ENCODE measurements around the gene ALDH3A1. TPM values are rescaled to one million over a fixed set of nuclear protein-coding genes. Genes with fewer than 3 reads are reported as not detected.

Gene ALDH3A1
- total and polyA plus RNA-seq, 2 experiments from 2014 or later: 0.17 to 0.21 TPM

DNA sequence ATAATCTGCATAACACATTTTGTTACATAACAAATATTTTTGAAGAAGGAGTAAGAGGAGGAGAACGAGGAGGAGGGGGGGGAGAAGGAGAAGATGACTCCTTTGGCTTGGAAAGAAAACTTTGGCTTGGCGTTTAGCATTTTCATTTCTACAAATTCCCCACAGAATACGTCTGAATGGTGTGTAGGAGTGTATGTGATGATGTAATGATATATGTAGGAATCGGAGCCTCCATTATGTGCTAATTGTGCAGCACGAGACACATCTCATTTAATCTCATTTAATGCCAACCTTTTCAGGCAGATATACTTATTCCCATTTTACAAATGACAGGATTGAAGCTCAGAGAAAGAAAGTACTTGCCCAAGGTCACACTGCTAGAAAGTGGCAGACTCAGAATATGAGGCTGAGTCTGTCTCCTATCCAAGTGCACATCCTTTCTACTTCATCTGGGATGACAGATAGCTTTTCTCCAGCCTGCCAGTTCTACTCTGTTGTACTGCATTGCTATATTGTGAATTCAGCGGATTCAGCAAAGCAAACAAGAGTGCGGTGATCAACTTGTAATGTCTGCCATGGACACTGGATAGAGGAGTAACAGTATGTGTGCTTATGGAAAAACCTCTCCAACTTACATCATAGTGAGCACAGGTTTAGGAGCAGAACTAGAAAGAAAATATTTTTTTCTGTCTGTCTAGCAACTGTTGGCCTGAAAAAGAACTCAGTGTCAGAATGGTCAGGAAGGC, 21.3 kb downstream of the ALDH3A1 start:
- Mint-ChIP-seq H3K27ac (no peak overlapping the region), H3K27me3 (ENCODE audit: insufficient read depth, low read depth, poor library complexity) (peaks cover 1% of the 10 kb centered on the region), H3K9me3 (no peaks in the 10 kb centered on the region), H3K4me1 (no peaks in the 10 kb centered on the region), H3K4me3 (no peak overlapping the region), H3K36me3 (ENCODE audit: low read depth) (no peaks in the 10 kb centered on the region; the same call in 2 of the 3 replicates)
- no peak overlapping the region for H3K4me2 ChIP-seq
- TF ChIP-seq POLR2AphosphoS5 (IDR thresholded peaks at IDR 0.05; ENCODE audit: low read depth): no peak
- no peak for TF ChIP-seq NANOG (IDR thresholded peaks at IDR 0.05; ENCODE audit: borderline replicate concordance)
- TF ChIP-seq ZNF331 (CRISPR knock-in tag; IDR thresholded peaks at IDR 0.05; ENCODE audit: low read depth): no peak
- TF ChIP-seq, protein P1, sequence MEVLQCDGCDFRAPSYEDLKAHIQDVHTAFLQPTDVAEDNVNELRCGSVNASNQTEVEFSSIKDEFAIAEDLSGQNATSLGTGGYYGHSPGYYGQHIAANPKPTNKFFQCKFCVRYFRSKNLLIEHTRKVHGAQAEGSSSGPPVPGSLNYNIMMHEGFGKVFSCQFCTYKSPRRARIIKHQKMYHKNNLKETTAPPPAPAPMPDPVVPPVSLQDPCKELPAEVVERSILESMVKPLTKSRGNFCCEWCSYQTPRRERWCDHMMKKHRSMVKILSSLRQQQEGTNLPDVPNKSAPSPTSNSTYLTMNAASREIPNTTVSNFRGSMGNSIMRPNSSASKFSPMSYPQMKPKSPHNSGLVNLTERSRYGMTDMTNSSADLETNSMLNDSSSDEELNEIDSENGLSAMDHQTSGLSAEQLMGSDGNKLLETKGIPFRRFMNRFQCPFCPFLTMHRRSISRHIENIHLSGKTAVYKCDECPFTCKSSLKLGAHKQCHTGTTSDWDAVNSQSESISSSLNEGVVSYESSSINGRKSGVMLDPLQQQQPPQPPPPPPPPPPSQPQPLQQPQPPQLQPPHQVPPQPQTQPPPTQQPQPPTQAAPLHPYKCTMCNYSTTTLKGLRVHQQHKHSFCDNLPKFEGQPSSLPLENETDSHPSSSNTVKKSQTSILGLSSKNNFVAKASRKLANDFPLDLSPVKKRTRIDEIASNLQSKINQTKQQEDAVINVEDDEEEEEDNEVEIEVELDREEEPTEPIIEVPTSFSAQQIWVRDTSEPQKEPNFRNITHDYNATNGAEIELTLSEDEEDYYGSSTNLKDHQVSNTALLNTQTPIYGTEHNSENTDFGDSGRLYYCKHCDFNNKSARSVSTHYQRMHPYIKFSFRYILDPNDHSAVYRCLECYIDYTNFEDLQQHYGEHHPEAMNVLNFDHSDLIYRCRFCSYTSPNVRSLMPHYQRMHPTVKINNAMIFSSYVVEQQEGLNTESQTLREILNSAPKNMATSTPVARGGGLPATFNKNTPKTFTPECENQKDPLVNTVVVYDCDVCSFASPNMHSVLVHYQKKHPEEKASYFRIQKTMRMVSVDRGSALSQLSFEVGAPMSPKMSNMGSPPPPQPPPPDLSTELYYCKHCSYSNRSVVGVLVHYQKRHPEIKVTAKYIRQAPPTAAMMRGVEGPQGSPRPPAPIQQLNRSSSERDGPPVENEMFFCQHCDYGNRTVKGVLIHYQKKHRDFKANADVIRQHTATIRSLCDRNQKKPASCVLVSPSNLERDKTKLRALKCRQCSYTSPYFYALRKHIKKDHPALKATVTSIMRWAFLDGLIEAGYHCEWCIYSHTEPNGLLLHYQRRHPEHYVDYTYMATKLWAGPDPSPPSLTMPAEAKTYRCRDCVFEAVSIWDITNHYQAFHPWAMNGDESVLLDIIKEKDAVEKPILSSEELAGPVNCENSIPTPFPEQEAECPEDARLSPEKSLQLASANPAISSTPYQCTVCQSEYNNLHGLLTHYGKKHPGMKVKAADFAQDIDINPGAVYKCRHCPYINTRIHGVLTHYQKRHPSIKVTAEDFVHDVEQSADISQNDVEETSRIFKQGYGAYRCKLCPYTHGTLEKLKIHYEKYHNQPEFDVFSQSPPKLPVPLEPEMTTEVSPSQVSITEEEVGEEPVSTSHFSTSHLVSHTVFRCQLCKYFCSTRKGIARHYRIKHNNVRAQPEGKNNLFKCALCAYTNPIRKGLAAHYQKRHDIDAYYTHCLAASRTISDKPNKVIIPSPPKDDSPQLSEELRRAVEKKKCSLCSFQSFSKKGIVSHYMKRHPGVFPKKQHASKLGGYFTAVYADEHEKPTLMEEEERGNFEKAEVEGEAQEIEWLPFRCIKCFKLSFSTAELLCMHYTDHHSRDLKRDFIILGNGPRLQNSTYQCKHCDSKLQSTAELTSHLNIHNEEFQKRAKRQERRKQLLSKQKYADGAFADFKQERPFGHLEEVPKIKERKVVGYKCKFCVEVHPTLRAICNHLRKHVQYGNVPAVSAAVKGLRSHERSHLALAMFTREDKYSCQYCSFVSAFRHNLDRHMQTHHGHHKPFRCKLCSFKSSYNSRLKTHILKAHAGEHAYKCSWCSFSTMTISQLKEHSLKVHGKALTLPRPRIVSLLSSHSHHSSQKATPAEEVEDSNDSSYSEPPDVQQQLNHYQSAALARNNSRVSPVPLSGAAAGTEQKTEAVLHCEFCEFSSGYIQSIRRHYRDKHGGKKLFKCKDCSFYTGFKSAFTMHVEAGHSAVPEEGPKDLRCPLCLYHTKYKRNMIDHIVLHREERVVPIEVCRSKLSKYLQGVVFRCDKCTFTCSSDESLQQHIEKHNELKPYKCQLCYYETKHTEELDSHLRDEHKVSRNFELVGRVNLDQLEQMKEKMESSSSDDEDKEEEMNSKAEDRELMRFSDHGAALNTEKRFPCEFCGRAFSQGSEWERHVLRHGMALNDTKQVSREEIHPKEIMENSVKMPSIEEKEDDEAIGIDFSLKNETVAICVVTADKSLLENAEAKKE (CRISPR knock-in tag; IDR thresholded peaks at IDR 0.05): no peak
- TF ChIP-seq STAT1 (IDR thresholded peaks at IDR 0.05; ENCODE audit: unreplicated experiment): no peak
- TF ChIP-seq, protein P2, sequence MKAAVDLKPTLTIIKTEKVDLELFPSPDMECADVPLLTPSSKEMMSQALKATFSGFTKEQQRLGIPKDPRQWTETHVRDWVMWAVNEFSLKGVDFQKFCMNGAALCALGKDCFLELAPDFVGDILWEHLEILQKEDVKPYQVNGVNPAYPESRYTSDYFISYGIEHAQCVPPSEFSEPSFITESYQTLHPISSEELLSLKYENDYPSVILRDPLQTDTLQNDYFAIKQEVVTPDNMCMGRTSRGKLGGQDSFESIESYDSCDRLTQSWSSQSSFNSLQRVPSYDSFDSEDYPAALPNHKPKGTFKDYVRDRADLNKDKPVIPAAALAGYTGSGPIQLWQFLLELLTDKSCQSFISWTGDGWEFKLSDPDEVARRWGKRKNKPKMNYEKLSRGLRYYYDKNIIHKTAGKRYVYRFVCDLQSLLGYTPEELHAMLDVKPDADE (IDR thresholded peaks at IDR 0.05): no peak
- TF ChIP-seq JUNB (IDR thresholded peaks at IDR 0.05; ENCODE audit: unreplicated experiment): no peak
- TF ChIP-seq, protein P3, sequence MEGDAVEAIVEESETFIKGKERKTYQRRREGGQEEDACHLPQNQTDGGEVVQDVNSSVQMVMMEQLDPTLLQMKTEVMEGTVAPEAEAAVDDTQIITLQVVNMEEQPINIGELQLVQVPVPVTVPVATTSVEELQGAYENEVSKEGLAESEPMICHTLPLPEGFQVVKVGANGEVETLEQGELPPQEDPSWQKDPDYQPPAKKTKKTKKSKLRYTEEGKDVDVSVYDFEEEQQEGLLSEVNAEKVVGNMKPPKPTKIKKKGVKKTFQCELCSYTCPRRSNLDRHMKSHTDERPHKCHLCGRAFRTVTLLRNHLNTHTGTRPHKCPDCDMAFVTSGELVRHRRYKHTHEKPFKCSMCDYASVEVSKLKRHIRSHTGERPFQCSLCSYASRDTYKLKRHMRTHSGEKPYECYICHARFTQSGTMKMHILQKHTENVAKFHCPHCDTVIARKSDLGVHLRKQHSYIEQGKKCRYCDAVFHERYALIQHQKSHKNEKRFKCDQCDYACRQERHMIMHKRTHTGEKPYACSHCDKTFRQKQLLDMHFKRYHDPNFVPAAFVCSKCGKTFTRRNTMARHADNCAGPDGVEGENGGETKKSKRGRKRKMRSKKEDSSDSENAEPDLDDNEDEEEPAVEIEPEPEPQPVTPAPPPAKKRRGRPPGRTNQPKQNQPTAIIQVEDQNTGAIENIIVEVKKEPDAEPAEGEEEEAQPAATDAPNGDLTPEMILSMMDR (conservative IDR thresholded peaks at IDR 0.05; ENCODE audit: low read depth in 2 of 2): no peak
- H3F3A ChIP-seq (replicated peaks; ENCODE audit: low read depth): no peaks in the 10 kb centered on the region
- no peaks in the 10 kb centered on the region for H3K27me3 ChIP-seq (ENCODE audit: insufficient read depth)
- ATAC-seq (no peak), DNase-seq (ENCODE audit: low spot score) (no peak)
- H3K4me1 ChIP-seq (ENCODE audit: insufficient read depth): no peaks in the 10 kb centered on the region
- H2AFZ ChIP-seq: no peak overlapping the region
- no peaks in the 10 kb centered on the region for H4K20me1 ChIP-seq (replicated peaks; ENCODE audit: insufficient read depth)
- no peaks in the 10 kb centered on the region for H3K9me2 ChIP-seq (ENCODE audit: insufficient read depth)
- H3K27ac ChIP-seq (ENCODE audit: low read depth): no peak overlapping the region
- H3K4me3 ChIP-seq: no peak overlapping the region
- H3K79me2 ChIP-seq (replicated peaks; ENCODE audit: insufficient read depth): no peaks in the 10 kb centered on the region
- H3K36me3 ChIP-seq (ENCODE audit: insufficient read depth): no peaks in the 10 kb centered on the region
